Measurements from ENCODE around the gene FMO1.

DNA sequence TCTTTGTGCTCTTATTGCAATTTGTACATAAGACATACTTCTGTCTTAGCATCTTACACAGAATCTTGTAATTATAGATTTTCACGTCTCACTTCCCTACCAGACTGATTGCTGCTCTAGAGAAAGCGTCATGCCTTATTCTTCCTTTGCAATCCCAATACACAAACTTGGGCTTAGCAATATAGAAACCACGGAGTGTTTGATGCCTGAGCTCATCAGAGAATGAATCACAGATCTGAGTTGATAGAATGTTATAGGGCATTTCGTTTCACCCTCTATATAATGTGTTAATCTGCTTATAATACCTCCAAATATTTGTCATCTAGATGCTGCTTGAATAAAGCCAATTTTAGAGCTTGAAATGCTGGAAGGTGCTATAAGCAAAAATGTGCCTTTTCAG lies 6.6 kb downstream of the FMO1 start:
- TF ChIP-seq CTCF (conservative IDR thresholded peaks at IDR 0.05; ENCODE audit: low read depth, low read length): no peak
- no peak for TF ChIP-seq EZH2phosphoT487 (IDR thresholded peaks at IDR 0.05; ENCODE audit: borderline replicate concordance, low read length)
